H1 (cell line): ENCODE results near the gene SLC26A6. TPM values are rescaled to one million over a fixed set of nuclear protein-coding genes. Genes with fewer than 3 reads are reported as not detected.

Experiments used
- CTCF ChIA-PET: fragments of 300-600 bp; sonication (Branson Sonifier 250); formaldehyde crosslinking; loops from one replicate; lab custom pipeline; 2021; ENCODE audit not compliant: partially characterized antibody; lab: Charles Lee
- POLR2A ChIA-PET: fragments of 300-600 bp; sonication (Branson Sonifier 250); formaldehyde crosslinking; loops from one replicate; lab custom pipeline; 2021; ENCODE audit warnings: inconsistent platforms; ENCODE audit not compliant: partially characterized antibody; lab: Charles Lee
- DNase-seq, 2 experiments: peaks; one replicate each; pipeline versions ENCODE4 v3.0.0 to v3.0.0-alpha.2; 2010 to 2022; ENCODE audit warnings: low spot score in 2 of 2, low read depth in 1 of 2, mixed read lengths in 1 of 2
- FAIRE-seq: peaks from 2 replicates; lab custom pipeline; 2011; peaks lifted over from hg19 to GRCh38; lab: Jason Lieb, UNC
- H2AFZ ChIP-seq: 2 replicates; pipeline ENCODE4 v1.8.1; 2012; ENCODE audit warnings: low read length, inconsistent platforms
- H2AK5ac ChIP-seq: 2 replicates; pipeline ENCODE4 v1.6.1; 2013; ENCODE audit warnings: low read depth, low read length
- H2BK120ac ChIP-seq: replicated peaks from 2 replicates; pipeline ENCODE3; 2013; ENCODE audit warnings: low read depth, low read length, inconsistent platforms
- H2BK12ac ChIP-seq: 2 replicates; pipeline ENCODE4 v1.6.1; 2013; ENCODE audit warnings: low read depth, low read length
- H2BK15ac ChIP-seq: 2 replicates; pipeline ENCODE4 v1.6.1; 2013; ENCODE audit warnings: low read length
- H2BK20ac ChIP-seq: 2 replicates; pipeline ENCODE4 v1.6.1; 2013; ENCODE audit warnings: low read length
- H2BK5ac ChIP-seq: 2 replicates; pipeline ENCODE4 v1.6.1; 2013; ENCODE audit warnings: low read depth, low read length
- H3K14ac ChIP-seq: 2 replicates; pipeline ENCODE4 v1.6.1; 2013; ENCODE audit warnings: inconsistent platforms; ENCODE audit not compliant: insufficient read length
- H3K18ac ChIP-seq: 2 replicates; pipeline ENCODE4 v1.6.1; 2013; ENCODE audit warnings: low read length; ENCODE audit errors: extremely low read depth
- H3K23ac ChIP-seq: 2 replicates; pipeline ENCODE4 v1.6.1; 2013; ENCODE audit warnings: inconsistent platforms; ENCODE audit not compliant: insufficient read length
- H3K23me2 ChIP-seq: 2 replicates; pipeline ENCODE4 v1.6.1; 2013; ENCODE audit warnings: low read depth, low read length
- H3K27ac ChIP-seq: 2 replicates; pipeline ENCODE4 v1.6.1; 2011; ENCODE audit warnings: low read depth, low read length, inconsistent platforms
- H3K27me3 ChIP-seq, 4 experiments: replicated peaks in 1 of 4; 1 replicate in 1 of 4; 2 replicates in 3 of 4; pipeline versions ENCODE4 v1.6.1 to v1.8.1; 2011 to 2013; ENCODE audit warnings: low read length in 3 of 4, mild to moderate bottlenecking in 3 of 4, inconsistent platforms in 2 of 4, mixed read lengths in 2 of 4, moderate library complexity in 1 of 4; ENCODE audit not compliant: control insufficient read depth in 3 of 4, insufficient read depth in 3 of 4; ENCODE audit errors: extremely low read depth in 1 of 4
- H3K36me3 ChIP-seq, 4 experiments: 2 replicates each; pipeline versions ENCODE4 v1.6.1 to v1.8.1; 2011 to 2013; ENCODE audit warnings: mild to moderate bottlenecking in 4 of 4, low read length in 3 of 4, moderate library complexity in 2 of 4, control low read depth in 1 of 4, inconsistent platforms in 1 of 4; ENCODE audit not compliant: insufficient read depth in 4 of 4, control insufficient read depth in 2 of 4
- H3K4ac ChIP-seq: replicated peaks from 2 replicates; pipeline ENCODE3; 2013; ENCODE audit warnings: low read length, low read depth, mixed read lengths, inconsistent platforms; ENCODE audit not compliant: insufficient read length
- H3K4me1 ChIP-seq, 4 experiments: replicated peaks in 1 of 4; 1 replicate in 1 of 4; 2 replicates in 3 of 4; pipeline versions ENCODE4 v1.6.1 to v1.8.1; 2011 to 2013; ENCODE audit warnings: low read length in 3 of 4, inconsistent platforms in 2 of 4, mixed read lengths in 1 of 4; ENCODE audit not compliant: insufficient read depth in 4 of 4, control insufficient read depth in 3 of 4
- H3K4me2 ChIP-seq, 2 experiments: 2 replicates each; pipeline versions ENCODE4 v1.6.1 to v1.8.1; 2011 to 2013; ENCODE audit warnings: low read depth in 2 of 2, low read length in 2 of 2, control low read depth in 1 of 2, inconsistent platforms in 1 of 2, mild to moderate bottlenecking in 1 of 2; ENCODE audit not compliant: insufficient read depth in 1 of 2
- H3K4me3 ChIP-seq, 4 experiments: fragments of 200-600, 300-600 bp in 1 of 4; sonication (generic), shearing (Covaris generic), sonication (Bioruptor Twin) in 1 of 4; 2 replicates each; pipeline versions ENCODE4 v1.5.1 to v1.8.1; 2011 to 2016; ENCODE audit warnings: low read length in 4 of 4, low read depth in 3 of 4, control low read depth in 2 of 4, inconsistent platforms in 2 of 4, mild to moderate bottlenecking in 2 of 4, mixed read lengths in 1 of 4, moderate library complexity in 1 of 4; ENCODE audit not compliant: insufficient read depth in 2 of 4; ENCODE audit errors: extremely low read depth in 1 of 4
- H3K56ac ChIP-seq: replicated peaks from 2 replicates; pipeline ENCODE3; 2013; ENCODE audit warnings: low read depth, mild to moderate bottlenecking, mixed read lengths, low read length, inconsistent platforms; ENCODE audit not compliant: insufficient read length
- H3K79me1 ChIP-seq: 2 replicates; pipeline ENCODE4 v1.6.1; 2013; ENCODE audit warnings: low read depth, low read length, control low read depth
- H3K79me2 ChIP-seq, 2 experiments: 2 replicates each; pipeline versions ENCODE4 v1.6.1 to v1.8.1; 2012 to 2013; ENCODE audit warnings: low read length in 2 of 2, mild to moderate bottlenecking in 2 of 2, inconsistent platforms in 1 of 2; ENCODE audit not compliant: insufficient read depth in 2 of 2, control insufficient read depth in 1 of 2
- H3K9ac ChIP-seq, 4 experiments: replicated peaks in 1 of 4; 1 replicate in 1 of 4; 2 replicates in 3 of 4; pipeline versions ENCODE4 v1.6.1 to v1.8.1; 2011 to 2013; ENCODE audit warnings: low read depth in 3 of 4, low read length in 3 of 4, control low read depth in 2 of 4, mild to moderate bottlenecking in 2 of 4, moderate library complexity in 2 of 4, inconsistent platforms in 1 of 4; ENCODE audit errors: extremely low read depth in 1 of 4
- H3K9me3 ChIP-seq, 2 experiments: 2 replicates each; pipeline versions ENCODE4 v1.6.1 to v1.8.1; 2012 to 2013; ENCODE audit warnings: mild to moderate bottlenecking in 2 of 2, moderate library complexity in 2 of 2, control low read depth in 1 of 2, inconsistent platforms in 1 of 2, low read depth in 1 of 2, low read length in 1 of 2, mixed read lengths in 1 of 2; ENCODE audit not compliant: insufficient read depth in 2 of 2
- H4K20me1 ChIP-seq, 2 experiments: replicated peaks in 1 of 2; 2 replicates each; pipeline versions ENCODE3 to v1.8.1; 2011 to 2013; ENCODE audit warnings: inconsistent platforms in 2 of 2, low read length in 2 of 2, mild to moderate bottlenecking in 1 of 2; ENCODE audit not compliant: insufficient read depth in 2 of 2, control insufficient read depth in 1 of 2
- H4K5ac ChIP-seq: 2 replicates; pipeline ENCODE4 v1.6.1; 2013; ENCODE audit warnings: low read length, low read depth, mixed read lengths, inconsistent platforms; ENCODE audit not compliant: insufficient read length
- H4K8ac ChIP-seq: 2 replicates; pipeline ENCODE4 v1.8.0; 2013; ENCODE audit warnings: mild to moderate bottlenecking, moderate library complexity, low read length, inconsistent platforms; ENCODE audit not compliant: insufficient read depth; ENCODE audit errors: extremely low read depth
- H4K91ac ChIP-seq: replicated peaks from 2 replicates; pipeline ENCODE3; 2013; ENCODE audit warnings: low read length, mixed read lengths, inconsistent platforms; ENCODE audit not compliant: insufficient read length
- CHD1 ChIP-seq: IDR thresholded peaks from 2 replicates; pipeline ENCODE4 v1.6.1; 2012; ENCODE audit warnings: low read depth, low read length, improper control_type of control experiment
- GABPA ChIP-seq: IDR thresholded peaks from 2 replicates; pipeline ENCODE4 v1.6.1; 2011; ENCODE audit warnings: mild to moderate bottlenecking, low read length, moderate library complexity, borderline replicate concordance; ENCODE audit not compliant: insufficient read depth
- MAX ChIP-seq: IDR thresholded peaks from 2 replicates; pipeline ENCODE4 v1.6.1; 2012; ENCODE audit warnings: inconsistent platforms
- NANOG ChIP-seq: IDR thresholded peaks from 2 replicates; pipeline ENCODE4 v1.6.1; 2011; ENCODE audit warnings: low read length, low read depth, mild to moderate bottlenecking, inconsistent platforms; ENCODE audit not compliant: insufficient read depth, poor library complexity, severe bottlenecking
- PHF8 ChIP-seq: fragments of 200-600 bp; sonication (generic); conservative IDR thresholded peaks from 2 replicates; pipeline ENCODE4 v1.7.1; 2012; ENCODE audit warnings: low read depth, mild to moderate bottlenecking, inconsistent platforms, low read length, moderate library complexity
- POU5F1 ChIP-seq: IDR thresholded peaks from 2 replicates; pipeline ENCODE4 v1.6.1; 2011; ENCODE audit warnings: low read depth, mild to moderate bottlenecking, low read length, moderate library complexity
- RAD21 ChIP-seq, 2 experiments: IDR thresholded peaks in 1 of 2; conservative IDR thresholded peaks in 1 of 2; 2 replicates each; pipeline ENCODE4 v1.6.1; 2011; ENCODE audit warnings: low read depth in 2 of 2, low read length in 2 of 2, improper control_type of control experiment in 1 of 2, inconsistent platforms in 1 of 2, mild to moderate bottlenecking in 1 of 2, moderate library complexity in 1 of 2
- YY1 ChIP-seq: IDR thresholded peaks from 2 replicates; pipeline ENCODE4 v1.6.1; 2011; ENCODE audit warnings: low read depth, mild to moderate bottlenecking, low read length
- WGBS, 2 experiments: shearing (Covaris generic) in 1 of 2; methylation state at CpG; one replicate each; pipeline versions ENCODE4 v1.1.6 to v1.1.7; 2013 to 2015; ENCODE audit warnings: low lambda C conversion rate in 2 of 2, mixed read lengths in 2 of 2, inconsistent platforms in 1 of 2, low coverage in 1 of 2, missing lambda C conversion rate in 1 of 2; ENCODE audit not compliant: insufficient replicate concordance in 2 of 2, insufficient coverage in 1 of 2, insufficient read length in 1 of 2; ENCODE audit errors: extremely low coverage in 1 of 2, missing lambda C conversion rate in 1 of 2; 5-methylcytosine and 5-hydroxymethylcytosine counted together
- polyA plus RNA-seq, 7 experiments: library from polyadenylated mRNA; depleted of rRNA in 3 of 7; stranded (reverse) in 5 of 7; unstranded in 2 of 7; fragments of >200 nt in 5 of 7; fragments of 200-250 nt in 2 of 7; gene quantifications; 1 replicate in 5 of 7; 2 replicates in 1 of 7; 4 replicates in 1 of 7; pipeline versions ENCODE4 v1.2.1 to v1.2.3, GENCODE V29; 2011 to 2013; ENCODE audit warnings: missing spikeins in 2 of 7, mixed read lengths in 2 of 7
- total RNA-seq: library from RNA; stranded (reverse); fragmentation: NEBNext Ultra II Directional; extraction: Animal tissue kit (Norgen Biotek cat#: 25700); gene quantifications from 2 replicates; pipeline ENCODE4 v1.2.1, GENCODE V29; 2021
- TF ChIP-seq, protein P1 (sequence below): IDR thresholded peaks from 2 replicates; pipeline ENCODE4 v1.6.1; 2011; ENCODE audit warnings: low read length, improper control_type of control experiment

Gene SLC26A6
- total and polyA plus RNA-seq, 2 of the 8 experiments (the other 6 are each of a cell fraction or from before 2014, with no cell fraction given), result 50.4 to 58.0 TPM

DNA sequence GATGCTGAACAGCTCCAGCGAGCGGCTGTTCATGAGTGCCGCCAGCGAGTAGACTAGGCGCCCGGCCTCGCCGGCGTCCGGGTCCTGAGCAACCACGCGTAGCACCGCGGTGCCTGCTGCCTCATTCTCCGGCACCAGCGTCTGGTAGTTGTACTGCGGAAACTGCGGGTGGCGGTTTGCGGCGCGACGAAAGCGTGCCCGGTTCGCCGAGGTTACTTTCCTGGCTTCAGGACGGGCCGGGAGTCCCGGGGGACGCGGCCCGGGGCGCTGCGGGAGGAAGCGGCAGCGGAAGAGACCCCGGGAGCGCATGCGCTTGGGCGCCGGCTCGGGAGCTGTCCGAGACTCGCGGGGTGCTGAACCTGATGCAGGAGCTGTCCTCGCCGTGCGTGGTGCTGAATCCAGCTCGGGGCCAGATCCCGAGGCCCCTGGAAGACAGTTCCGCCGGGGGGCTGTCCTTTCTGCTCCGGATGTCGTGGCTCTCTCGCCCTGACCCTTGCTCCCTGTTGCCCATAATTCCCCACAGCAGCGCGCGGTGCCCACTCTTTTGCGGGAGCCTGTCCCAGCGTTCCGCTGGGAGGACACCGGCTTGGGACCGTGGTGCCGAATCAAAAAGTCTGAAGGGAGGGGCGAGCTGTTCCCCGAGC lies 26.4 kb upstream of the SLC26A6 start:
- Histone ChIP-seq H3K9me3 (no peaks in the 10 kb centered on the region), H3K14ac (no peak overlapping the region), H4K20me1 (peaks cover 10 to 29% of the 10 kb centered on the region in 2 experiments), H3K9ac (no peak overlapping the region), H3K27ac (no peak overlapping the region), H3K56ac (no peak overlapping the region), H3K4me1 (peaks cover 0 to 18% (median 14%) of the 10 kb centered on the region in 4 experiments; a peak in 5 of 7 replicates), H4K5ac (no peak overlapping the region), H2BK20ac (no peak overlapping the region), H2AFZ (no peak overlapping the region), H3K4me3 (peak overlapping the region; percentile 46 to 83 (median 66)), H3K79me1 (peaks cover 2% of the 10 kb centered on the region; the same call in 1 of the 2 replicates), H3K4ac (no peak overlapping the region), H3K23ac (no peak overlapping the region), H4K8ac (peak overlapping the region; percentile 58; the same call in 1 of the 2 replicates), H2BK15ac (no peak overlapping the region), H3K79me2 (no peaks in the 10 kb centered on the region), H2AK5ac (no peak overlapping the region), H3K4me2 (peak overlapping the region; percentile 77 to 94), H3K36me3 (peaks cover 0 to 13% (median 0%) of the 10 kb centered on the region in 4 experiments; a peak in 3 of 8 replicates), H4K91ac (no peak overlapping the region), H3K27me3 (0 out of 7 replicates have a peak, but pooled peaks cover 0 to 4% (median 0%) of the 10 kb centered on the region in 4 experiments), H2BK5ac (no peak overlapping the region), H2BK120ac (no peak overlapping the region), H3K18ac (no peak overlapping the region), H3K23me2 (peaks cover 13% of the 10 kb centered on the region; the same call in 1 of the 2 replicates), H2BK12ac (no peak overlapping the region)
- DNase-seq (peak in 1 of 2 experiments; percentile 98), FAIRE-seq (no peak)
- 12% methylated on average over 53 of the region's 67 CpGs; no CpG with 5 or more reads in 1 of the 2 experiments for WGBS, 2 experiments
- ChIA-PET POLR2A (interaction anchor here (0.5 to 11.1 kb wide), 24 partner anchors 10 to 372 kb away, joined by 3 to 175 read pairs (median 6); partner anchors contain the start of genes COL7A1, IMPDH2, IP6K2 and NCKIPSD), CTCF (interaction anchor here (0.7 to 5.2 kb wide), 10 partner anchors 9 to 345 kb away, joined by 3 to 27 read pairs (median 6); partner anchors contain the start of genes SLC26A6 and WDR6)
- TF ChIP-seq PHF8 (0 out of 2 replicates have a peak, but pooled peaks have one; percentile 26), MAX (peak; percentile 94), RAD21 (IDR thresholded peaks at IDR 0.05 in 1 of 2, conservative IDR thresholded peaks at IDR 0.05 in 1 of 2; ENCODE audit: low read depth in 2 of 2, low read length in 2 of 2) (no peak), GABPA (peak; percentile 76; the same call in 1 of the 2 replicates), YY1 (peak; percentile 37; the same call in 1 of the 2 replicates), POU5F1 (no peak), CHD1 (no peak), NANOG (no peak)
- TF ChIP-seq, protein P1, sequence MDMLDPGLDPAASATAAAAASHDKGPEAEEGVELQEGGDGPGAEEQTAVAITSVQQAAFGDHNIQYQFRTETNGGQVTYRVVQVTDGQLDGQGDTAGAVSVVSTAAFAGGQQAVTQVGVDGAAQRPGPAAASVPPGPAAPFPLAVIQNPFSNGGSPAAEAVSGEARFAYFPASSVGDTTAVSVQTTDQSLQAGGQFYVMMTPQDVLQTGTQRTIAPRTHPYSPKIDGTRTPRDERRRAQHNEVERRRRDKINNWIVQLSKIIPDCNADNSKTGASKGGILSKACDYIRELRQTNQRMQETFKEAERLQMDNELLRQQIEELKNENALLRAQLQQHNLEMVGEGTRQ, result peak; percentile 6; the same call in 1 of the 2 replicates
